HG03439 (cell line): ENCODE measurements around the gene MORC1.
"Not testable (repeated sequence)": the region's sequence is repeated elsewhere in the genome, so short reads cannot be mapped to it uniquely, and the experiment has no call there.

Source experiments
- ATAC-seq: cut with Tn5 transposase; IDR thresholded peaks from one replicate; pipeline ENCODE4 v1.9.1; 2021; ENCODE audit warnings: mild to moderate bottlenecking, moderate library complexity; ENCODE audit not compliant: unreplicated experiment

MORC1 gene

GRCh38 chr3:109117939-109118338, at the start of gene MORC1:
MORC1 (minus strand) TSS chr3:109118134; CDS start chr3:109118059, 75 bp downstream.
- ATAC-seq, result no peak

- ATAC-seq, result no peak
Observed at GRCh38 chr3:109165905-109166304, 48.0 kb upstream of the MORC1 start.

GRCh38 chr3:109161487-109162123, 43.7 kb upstream of the MORC1 start:
- no peak for ATAC-seq

- no peak for ATAC-seq
Observed at GRCh38 chr3:109155828-109156227, 37.9 kb upstream of the MORC1 start.

GRCh38 chr3:109154979-109155378, 37.0 kb upstream of the MORC1 start:
- ATAC-seq, result no peak

- no peak for ATAC-seq
Observed at GRCh38 chr3:109152320-109152719, 34.4 kb upstream of the MORC1 start.

- no peak for ATAC-seq
Observed at GRCh38 chr3:109149078-109149477, 31.1 kb upstream of the MORC1 start.

GRCh38 chr3:109143646-109144045, 25.7 kb upstream of the MORC1 start:
- ATAC-seq, result no peak

GRCh38 chr3:109140318-109140717, 22.4 kb upstream of the MORC1 start:
- no peak for ATAC-seq

GRCh38 chr3:109137761-109138160, 19.8 kb upstream of the MORC1 start:
- ATAC-seq, result no peak

GRCh38 chr3:109136523-109136922, 18.6 kb upstream of the MORC1 start, which contains the start of gene C3orf85:
C3orf85 (plus strand) TSS chr3:109136719; CDS start chr3:109136848, 129 bp downstream.
- no peak for ATAC-seq

- not testable (repeated sequence) for ATAC-seq
Observed at GRCh38 chr3:109133474-109133816, 15.5 kb upstream of the MORC1 start.

- no peak for ATAC-seq
Observed at GRCh38 chr3:109132801-109133473, 15.0 kb upstream of the MORC1 start.

GRCh38 chr3:109131276-109131675, 13.3 kb upstream of the MORC1 start:
- ATAC-seq, result no peak

- ATAC-seq, result no peak
Observed at GRCh38 chr3:109127553-109127952, 9.6 kb upstream of the MORC1 start.

- no peak for ATAC-seq
Observed at GRCh38 chr3:109125902-109126301, 8.0 kb upstream of the MORC1 start.

- no peak for ATAC-seq
Observed at GRCh38 chr3:109122690-109123089, 4.8 kb upstream of the MORC1 start.

- no peak for ATAC-seq
Observed at GRCh38 chr3:109118584-109118983, 650 bp upstream of the MORC1 start.

GRCh38 chr3:109116031-109116430, 1.9 kb downstream of the MORC1 start:
- no peak for ATAC-seq

- no peak for ATAC-seq
Observed at GRCh38 chr3:109115451-109115850, 2.5 kb downstream of the MORC1 start.

- ATAC-seq, result no peak
Observed at GRCh38 chr3:109114746-109115145, 3.2 kb downstream of the MORC1 start.

- no peak for ATAC-seq
Observed at GRCh38 chr3:109112946-109113760, 4.8 kb downstream of the MORC1 start.
